T-helper 1 cell treated with Interleukin-12 subunit alpha and Interleukin-12 subunit beta and Interleukin-4 antibody, amounts not matched to agents 30 μg/mL and 1 μg/mL, for 36 hours (primary cell): Measurements from ENCODE around the gene SSBP3.

ENCODE experiments used
- H3K27ac Mint-ChIP-seq: one replicate; pipeline ENCODE4 v1.8.0; 2021; ENCODE audit warnings: mild to moderate bottlenecking, mixed read lengths
- H3K27me3 Mint-ChIP-seq: one replicate; pipeline ENCODE4 v1.8.0; 2021; ENCODE audit warnings: low read depth, mixed read lengths
- H3K36me3 Mint-ChIP-seq: one replicate; pipeline ENCODE4 v1.8.0; 2021; ENCODE audit warnings: low read depth, mixed read lengths
- H3K4me1 Mint-ChIP-seq: one replicate; pipeline ENCODE4 v1.8.0; 2021; ENCODE audit warnings: low read depth, mixed read lengths
- H3K4me3 Mint-ChIP-seq: one replicate; pipeline ENCODE4 v1.8.0; 2021; ENCODE audit warnings: mild to moderate bottlenecking, moderate library complexity, mixed read lengths
- H3K9me3 Mint-ChIP-seq: one replicate; pipeline ENCODE4 v1.8.0; 2021; ENCODE audit warnings: mixed read lengths

The SSBP3 gene

DNA sequence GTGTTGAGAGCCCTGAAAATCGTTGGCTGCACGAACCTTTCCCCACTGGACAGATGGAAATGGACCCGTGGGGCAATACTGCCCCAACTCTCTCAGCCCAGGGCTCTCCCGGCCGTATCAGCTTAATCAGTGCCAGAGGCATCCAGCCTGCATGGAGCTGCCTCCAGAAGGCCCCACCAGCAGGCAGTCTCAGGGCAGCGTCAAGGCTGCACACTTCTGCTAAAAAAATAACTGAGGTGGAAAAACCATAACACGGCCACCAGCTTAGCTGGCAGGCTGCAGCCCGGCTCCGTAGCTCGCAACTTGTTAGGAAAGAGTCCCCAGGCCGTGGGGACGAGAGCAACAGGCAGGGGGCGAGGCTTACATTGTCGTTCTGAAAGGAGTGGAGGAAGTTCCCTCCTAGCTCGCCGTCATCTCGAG lies 178.3 kb downstream of the SSBP3 start:
- Mint-ChIP-seq H3K9me3 (no peaks in the 10 kb centered on the region), H3K27me3 (no peaks in the 10 kb centered on the region), H3K4me3 (no peak overlapping the region), H3K36me3 (peaks cover 29% of the 10 kb centered on the region), H3K27ac (no peak overlapping the region), H3K4me1 (peaks cover 22% of the 10 kb centered on the region)

DNA sequence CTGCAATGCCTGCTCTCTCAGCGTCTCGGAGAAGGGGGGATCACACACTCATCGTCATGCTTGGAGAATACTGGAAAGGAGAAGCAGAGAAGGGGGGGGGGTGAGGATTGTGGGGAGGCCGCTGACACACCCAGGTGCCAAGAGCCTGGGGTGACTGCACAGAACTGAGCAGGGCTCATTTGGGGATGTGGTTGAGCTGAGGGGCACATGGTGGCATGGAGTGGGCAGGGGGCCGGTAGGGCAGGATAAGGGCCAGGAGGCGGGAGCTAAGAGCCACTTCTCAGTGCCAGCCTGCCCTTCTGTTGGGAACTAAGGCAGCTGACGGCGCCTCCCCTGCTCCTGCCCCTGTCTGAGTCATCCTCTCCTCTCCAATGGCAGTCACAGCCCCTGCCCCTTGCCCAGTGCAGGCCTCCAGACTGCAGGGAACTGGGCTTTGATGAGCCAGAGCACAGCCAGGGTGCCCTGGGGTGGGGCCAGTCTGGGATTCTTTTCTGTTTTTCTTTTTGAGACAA lies 179.0 kb downstream of the SSBP3 start:
- Mint-ChIP-seq H3K9me3 (no peaks in the 10 kb centered on the region), H3K4me3 (no peak overlapping the region), H3K27me3 (no peaks in the 10 kb centered on the region)

DNA sequence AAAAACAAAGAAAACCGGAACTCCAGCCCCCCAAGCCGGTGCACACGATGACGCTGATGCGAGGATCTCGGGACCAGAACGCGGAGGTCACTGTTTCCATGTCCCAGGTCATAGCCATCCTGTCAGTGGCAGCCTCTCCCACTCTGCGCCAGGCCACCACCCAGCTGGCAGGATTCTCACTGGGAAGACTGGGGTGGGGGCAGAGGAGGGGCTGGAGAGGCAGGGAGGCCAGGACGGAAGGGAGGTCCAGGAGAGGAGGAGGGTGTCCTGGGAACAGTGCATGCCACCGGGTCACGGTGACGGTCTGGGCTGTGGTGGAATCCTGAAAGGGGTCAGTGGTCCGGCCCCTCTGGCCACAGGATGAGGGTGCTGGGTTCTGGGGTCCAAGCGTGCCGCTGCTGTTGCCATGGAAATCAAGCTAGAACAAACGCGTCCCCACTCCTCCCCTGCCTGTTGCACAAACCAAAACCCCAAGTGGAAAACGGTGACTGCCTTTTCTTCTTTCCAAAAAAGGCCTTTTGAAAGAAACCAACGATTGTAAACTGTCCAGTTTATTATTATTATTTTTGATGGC lies 180.1 kb downstream of the SSBP3 start:
- peaks cover 25% of the 10 kb centered on the region for H3K36me3 Mint-ChIP-seq
- no peaks in the 10 kb centered on the region for H3K9me3 Mint-ChIP-seq
- no peaks in the 10 kb centered on the region for H3K27me3 Mint-ChIP-seq
- no peak overlapping the region for H3K27ac Mint-ChIP-seq
- peaks cover 19% of the 10 kb centered on the region for H3K4me1 Mint-ChIP-seq
- no peak overlapping the region for H3K4me3 Mint-ChIP-seq

More for the DNA sequence above, 179.0 kb downstream of the SSBP3 start:
- Mint-ChIP-seq H3K4me1 (peaks cover 23% of the 10 kb centered on the region), H3K36me3 (peaks cover 29% of the 10 kb centered on the region), H3K27ac (no peak overlapping the region)

DNA sequence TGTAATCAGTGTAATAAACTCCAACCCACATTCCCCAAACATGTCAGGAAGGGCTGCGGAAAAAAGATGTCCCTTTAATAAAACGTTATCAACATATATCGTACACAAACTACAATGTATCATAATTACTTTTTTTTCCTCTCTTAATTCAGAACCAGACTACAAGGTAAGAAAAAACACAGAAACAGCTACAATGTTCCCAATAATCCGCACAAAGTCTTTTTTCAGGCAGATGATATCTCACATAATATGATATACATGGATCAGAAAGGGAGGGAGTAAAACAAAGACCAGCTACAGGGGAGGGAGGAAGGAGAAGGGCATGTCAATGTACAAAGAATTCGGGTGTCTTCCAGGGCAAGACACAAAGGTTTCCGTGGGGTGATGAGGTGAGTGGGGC lies 180.8 kb downstream of the SSBP3 start:
- peak overlapping the region; percentile 31 for H3K27ac Mint-ChIP-seq
- peaks cover 21% of the 10 kb centered on the region for H3K36me3 Mint-ChIP-seq
- H3K27me3 Mint-ChIP-seq = no peaks in the 10 kb centered on the region
- H3K4me3 Mint-ChIP-seq = no peak overlapping the region
- H3K4me1 Mint-ChIP-seq = peaks cover 13% of the 10 kb centered on the region
- no peaks in the 10 kb centered on the region for H3K9me3 Mint-ChIP-seq

DNA sequence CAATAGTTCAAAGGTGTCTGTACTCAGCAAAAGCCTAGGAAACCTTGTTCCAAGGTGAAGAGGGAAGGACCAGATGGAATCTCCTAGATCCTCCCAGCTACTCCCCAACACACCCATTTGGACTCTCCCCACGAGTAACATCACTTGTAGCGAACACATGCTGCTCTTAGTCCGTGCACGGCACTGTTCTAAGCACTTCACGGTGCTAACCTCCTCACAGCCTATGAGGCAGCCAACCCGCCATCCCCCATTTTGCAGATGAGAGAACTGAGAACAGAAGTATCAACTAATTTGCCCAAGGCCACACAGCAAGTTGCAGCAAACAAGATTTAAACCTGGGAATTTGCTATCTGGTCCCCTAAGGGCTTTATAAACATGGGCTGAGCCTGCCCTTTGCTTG lies 182.0 kb downstream of the SSBP3 start:
- peak overlapping the region; percentile 31 for H3K27ac Mint-ChIP-seq
- no peaks in the 10 kb centered on the region for H3K9me3 Mint-ChIP-seq
- no peaks in the 10 kb centered on the region for H3K27me3 Mint-ChIP-seq
- peaks cover 10% of the 10 kb centered on the region for H3K4me1 Mint-ChIP-seq
- peaks cover 24% of the 10 kb centered on the region for H3K36me3 Mint-ChIP-seq
- H3K4me3 Mint-ChIP-seq = no peak overlapping the region

DNA sequence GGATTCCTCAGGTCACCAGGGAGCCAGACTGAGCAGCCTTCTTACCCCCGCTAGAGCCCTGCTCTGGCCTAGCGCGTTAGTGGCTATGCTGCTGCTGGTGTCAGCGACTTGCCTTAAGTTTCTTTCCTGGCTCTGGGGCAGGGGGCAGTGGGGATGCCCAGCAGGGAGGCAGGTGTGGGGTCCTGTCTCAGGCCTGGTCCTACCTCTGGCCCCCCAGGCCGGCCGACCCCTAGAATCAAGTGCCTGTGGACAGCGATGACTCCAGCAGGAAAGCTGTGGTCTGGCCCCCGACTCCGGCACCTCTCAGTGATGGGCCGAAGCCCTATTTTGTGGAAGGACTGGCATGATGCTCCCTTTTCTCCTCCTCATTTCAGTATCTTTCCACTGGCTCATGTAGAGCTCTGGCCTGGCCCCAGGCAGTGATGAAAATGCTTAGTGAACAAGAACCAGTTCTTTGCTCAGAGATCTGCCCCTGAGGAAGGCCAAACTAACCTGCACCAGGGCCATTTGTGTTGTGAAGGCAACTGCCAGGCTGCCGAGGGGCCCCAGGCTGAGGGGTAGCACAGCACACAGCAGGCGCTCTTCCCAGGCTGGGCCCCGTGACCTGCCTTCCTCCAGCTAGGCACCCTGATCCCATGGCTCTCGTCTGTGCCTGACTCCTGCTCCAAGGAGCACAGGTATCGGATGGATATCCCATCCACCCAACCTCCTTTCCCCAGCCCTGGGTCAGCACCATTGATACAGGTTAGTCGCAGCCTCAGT lies 182.6 kb downstream of the SSBP3 start:
- H3K9me3 Mint-ChIP-seq = no peaks in the 10 kb centered on the region
- no peak overlapping the region for H3K4me3 Mint-ChIP-seq
- H3K36me3 Mint-ChIP-seq = peaks cover 26% of the 10 kb centered on the region
- H3K4me1 Mint-ChIP-seq = peaks cover 9% of the 10 kb centered on the region
- H3K27ac Mint-ChIP-seq = peak overlapping the region; percentile 58
- no peaks in the 10 kb centered on the region for H3K27me3 Mint-ChIP-seq

DNA sequence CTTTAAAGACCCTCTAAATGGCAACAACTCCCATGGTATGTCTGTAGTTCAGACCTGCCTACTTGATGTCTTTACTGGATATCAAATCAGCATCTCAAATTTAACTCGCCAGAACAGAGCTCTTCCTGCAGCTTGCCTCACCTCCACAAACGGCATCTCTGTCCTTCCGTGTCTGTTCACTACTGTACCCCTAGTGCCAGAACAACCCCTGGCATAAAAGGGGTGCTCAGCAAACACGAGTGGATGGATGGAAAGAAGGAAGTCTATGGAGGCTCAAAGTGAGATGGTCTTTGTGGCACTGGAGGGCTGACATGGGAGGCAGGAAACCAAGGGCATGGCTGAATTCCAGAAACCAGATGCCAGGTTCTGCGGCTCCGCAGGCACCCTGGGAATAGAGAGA lies 183.5 kb downstream of the SSBP3 start:
- H3K27ac Mint-ChIP-seq = no peak overlapping the region
- peaks cover 8% of the 10 kb centered on the region for H3K4me1 Mint-ChIP-seq
- H3K36me3 Mint-ChIP-seq = peaks cover 26% of the 10 kb centered on the region
- H3K9me3 Mint-ChIP-seq = no peaks in the 10 kb centered on the region
- no peak overlapping the region for H3K4me3 Mint-ChIP-seq
- no peaks in the 10 kb centered on the region for H3K27me3 Mint-ChIP-seq

DNA sequence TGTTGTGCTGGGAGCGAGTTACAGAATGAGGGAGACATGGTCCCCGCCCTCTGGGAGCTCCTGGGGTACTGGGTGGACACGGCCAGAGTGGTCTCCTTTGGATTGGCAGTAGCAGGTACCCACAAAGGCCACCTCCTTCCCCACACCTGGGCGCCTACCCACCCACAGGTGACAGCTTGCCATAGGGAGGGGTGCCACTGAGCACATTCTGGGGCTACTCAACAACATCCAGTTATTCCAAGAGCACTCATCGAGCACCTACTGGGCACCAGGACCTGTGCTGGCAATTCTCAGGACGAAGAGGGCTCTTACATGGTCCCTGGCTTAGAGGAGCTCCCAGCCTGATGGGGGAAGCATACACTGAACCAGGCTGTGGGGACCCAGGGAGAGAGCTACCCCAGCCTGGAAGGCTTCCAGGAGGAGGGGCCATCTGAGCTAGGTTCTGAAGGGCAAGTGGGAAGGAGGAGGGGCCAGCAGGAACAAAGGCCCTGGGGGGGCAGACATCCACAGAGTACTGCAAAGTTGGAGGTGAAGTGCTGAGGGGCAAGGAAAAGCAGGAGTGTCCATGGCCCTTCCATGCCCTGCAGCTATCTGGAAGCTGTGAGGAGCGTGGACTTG lies 184.2 kb downstream of the SSBP3 start:
- H3K36me3 Mint-ChIP-seq = peaks cover 32% of the 10 kb centered on the region
- H3K27ac Mint-ChIP-seq = peak overlapping the region; percentile 59
- no peaks in the 10 kb centered on the region for H3K27me3 Mint-ChIP-seq
- peaks cover 8% of the 10 kb centered on the region for H3K4me1 Mint-ChIP-seq
- H3K9me3 Mint-ChIP-seq = no peaks in the 10 kb centered on the region
- H3K4me3 Mint-ChIP-seq = no peak overlapping the region

DNA sequence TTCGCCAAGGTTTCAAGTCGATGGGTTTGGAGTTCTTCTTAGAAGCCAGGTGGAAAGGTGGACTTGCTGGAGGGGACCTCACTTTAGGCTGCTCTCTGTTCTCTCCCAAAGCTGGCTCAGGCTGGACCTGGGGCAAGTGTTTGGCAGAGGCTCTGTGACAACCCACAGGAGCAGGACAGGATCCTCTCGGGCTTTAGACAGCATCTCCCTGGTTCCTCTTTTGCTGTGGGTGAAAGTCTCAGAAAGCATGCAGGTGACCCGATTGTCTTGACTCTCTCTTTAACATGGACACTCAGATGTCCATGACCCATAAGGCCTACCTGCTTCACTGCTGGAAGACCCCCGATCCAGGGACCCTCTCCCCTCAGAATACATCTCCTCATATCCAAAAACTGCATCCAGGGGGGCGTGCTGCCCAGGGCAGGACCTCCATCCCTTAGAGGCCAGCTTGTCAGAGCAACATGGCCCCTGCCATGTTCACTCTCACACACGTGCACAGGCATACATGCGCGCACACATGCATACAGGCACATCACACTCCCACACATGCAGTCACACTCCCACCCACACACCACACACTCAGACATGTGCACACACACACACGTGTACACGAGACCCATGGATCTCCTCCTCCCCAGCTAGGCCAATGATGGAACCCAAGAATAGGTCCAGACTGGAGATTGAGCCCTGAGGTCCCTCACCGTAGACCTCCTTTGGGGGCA lies 184.9 kb downstream of the SSBP3 start:
- H3K4me1 Mint-ChIP-seq = peaks cover 10% of the 10 kb centered on the region
- no peaks in the 10 kb centered on the region for H3K9me3 Mint-ChIP-seq
- H3K36me3 Mint-ChIP-seq = peaks cover 38% of the 10 kb centered on the region
- no peak overlapping the region for H3K4me3 Mint-ChIP-seq
- no peaks in the 10 kb centered on the region for H3K27me3 Mint-ChIP-seq
- peak overlapping the region; percentile 20 for H3K27ac Mint-ChIP-seq

DNA sequence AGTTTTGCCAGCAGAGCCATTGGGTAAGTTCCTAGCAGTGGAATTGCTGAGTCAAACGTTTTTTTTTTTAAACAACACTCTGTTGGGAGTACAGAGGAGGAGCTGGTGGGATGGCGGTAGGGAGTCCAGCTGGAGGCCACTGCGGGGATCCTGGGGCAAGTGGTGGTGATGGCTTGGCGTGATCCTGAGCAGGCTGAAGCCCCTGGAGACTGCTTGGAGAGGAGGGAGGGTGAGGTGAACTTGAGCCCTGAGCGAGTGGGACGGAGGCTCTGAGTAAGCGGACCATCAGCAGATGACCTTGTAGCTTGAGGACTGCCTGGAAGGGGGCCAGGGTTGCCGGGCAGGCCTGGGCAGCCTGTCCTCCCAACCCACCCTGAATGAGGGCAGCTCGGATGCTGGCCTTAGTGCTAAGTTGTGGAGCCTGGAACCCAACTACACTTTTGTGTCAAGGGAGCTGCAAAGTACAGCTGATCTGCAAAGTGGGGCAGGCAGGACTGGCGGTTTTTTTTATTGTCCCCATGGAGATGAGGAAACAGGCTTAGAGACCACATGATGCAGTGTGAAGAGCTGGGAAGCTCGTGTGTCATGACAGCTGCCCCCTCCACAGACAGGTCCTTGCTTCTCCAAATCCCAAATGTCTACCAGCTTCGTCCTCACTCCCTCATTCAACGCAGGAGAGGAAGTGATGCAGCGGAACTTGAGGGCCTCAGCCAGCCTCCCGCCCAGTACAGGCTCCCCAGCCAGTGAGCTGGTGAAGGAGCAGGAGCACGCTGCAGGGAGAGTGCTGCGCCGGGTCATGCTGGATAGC lies 186.0 kb downstream of the SSBP3 start:
- Mint-ChIP-seq H3K4me3 (no peak overlapping the region), H3K9me3 (no peaks in the 10 kb centered on the region), H3K36me3 (peaks cover 35% of the 10 kb centered on the region), H3K4me1 (peaks cover 10% of the 10 kb centered on the region), H3K27ac (peak overlapping the region; percentile 59), H3K27me3 (no peaks in the 10 kb centered on the region)

DNA sequence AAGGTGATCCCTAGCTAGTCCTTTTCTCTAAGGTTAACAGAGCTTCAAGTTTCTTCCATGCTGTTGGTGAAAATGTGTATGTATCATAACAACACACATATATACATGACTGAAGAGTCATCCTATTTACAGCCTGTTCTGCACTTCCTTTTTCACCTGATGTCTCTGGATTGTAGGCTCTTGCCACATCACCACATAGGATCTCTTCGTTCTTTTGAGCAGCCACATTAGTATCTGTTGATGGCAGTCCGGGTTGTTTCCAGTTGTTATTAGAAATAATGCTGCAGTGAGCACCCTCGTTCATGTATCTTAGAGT lies 186.5 kb downstream of the SSBP3 start:
- Mint-ChIP-seq H3K27ac (peak overlapping the region; percentile 59), H3K27me3 (no peaks in the 10 kb centered on the region), H3K9me3 (no peaks in the 10 kb centered on the region), H3K4me1 (peaks cover 10% of the 10 kb centered on the region), H3K36me3 (peaks cover 36% of the 10 kb centered on the region), H3K4me3 (no peak overlapping the region)

DNA sequence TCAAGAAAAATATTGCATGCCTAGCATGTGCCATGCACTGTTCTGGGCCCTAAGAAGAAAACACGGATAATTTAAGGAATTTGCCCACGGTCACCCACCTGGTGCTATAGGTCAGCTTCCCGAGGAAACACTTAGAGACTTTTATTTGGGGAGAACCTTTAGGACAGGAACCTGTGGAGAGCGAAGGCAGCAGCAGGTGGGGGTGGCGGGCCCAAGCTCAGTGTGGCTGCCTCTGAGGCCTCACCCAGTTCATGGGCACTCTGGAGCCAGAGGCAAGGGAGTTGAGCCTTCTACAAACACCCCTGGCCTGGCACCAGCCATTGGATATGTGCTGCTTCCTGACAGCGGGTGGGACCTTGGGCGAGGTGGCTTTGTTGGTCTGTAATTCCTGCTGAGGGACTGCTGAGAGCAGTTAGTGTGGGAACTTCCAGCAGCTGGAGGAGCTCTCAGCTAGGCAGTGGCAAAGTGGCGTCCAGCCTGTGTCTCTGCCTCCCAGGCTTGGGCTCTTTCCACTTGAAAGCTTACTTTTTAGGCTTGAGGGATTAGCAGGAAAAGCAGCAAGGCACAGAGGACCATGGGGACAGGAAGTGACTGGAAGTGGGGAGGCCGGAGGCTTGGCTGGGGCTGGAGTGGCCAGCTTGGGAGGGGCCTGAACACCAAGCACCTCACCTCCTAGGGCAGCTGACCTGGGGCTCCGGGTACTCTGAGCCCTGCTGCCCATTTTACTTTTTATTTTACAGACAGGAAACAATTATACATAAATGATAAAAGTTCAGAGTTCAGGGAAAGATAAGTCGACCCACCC lies 187.1 kb downstream of the SSBP3 start:
- Mint-ChIP-seq H3K4me3 (no peak overlapping the region), H3K36me3 (peaks cover 40% of the 10 kb centered on the region), H3K27ac (peak overlapping the region; percentile 24)

DNA sequence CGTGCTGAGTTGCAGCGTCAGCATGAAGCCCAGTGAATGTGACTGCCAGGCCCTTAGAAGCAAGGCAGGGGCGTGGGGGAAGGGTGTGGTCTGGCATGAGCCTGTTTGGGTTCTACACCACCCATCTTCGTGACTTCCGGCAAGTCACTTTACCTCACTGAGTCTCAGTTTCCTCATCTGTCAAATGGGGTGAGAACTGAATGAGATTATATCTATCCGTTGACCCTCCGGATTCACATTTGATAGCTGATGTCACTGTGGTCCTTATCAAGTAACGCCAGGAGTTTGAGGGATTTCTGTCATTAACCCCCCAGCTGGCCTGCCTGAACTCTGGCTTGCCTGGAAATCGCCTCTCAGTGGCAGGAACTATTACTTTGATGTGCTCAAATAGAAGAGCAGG lies 190.7 kb downstream of the SSBP3 start:
- Mint-ChIP-seq H3K9me3 (no peaks in the 10 kb centered on the region), H3K27ac (no peak overlapping the region), H3K4me1 (peaks cover 9% of the 10 kb centered on the region), H3K36me3 (peaks cover 65% of the 10 kb centered on the region), H3K4me3 (no peak overlapping the region), H3K27me3 (no peaks in the 10 kb centered on the region)

More for the DNA sequence above, 187.1 kb downstream of the SSBP3 start:
- Mint-ChIP-seq H3K4me1 (peaks cover 10% of the 10 kb centered on the region), H3K27me3 (no peaks in the 10 kb centered on the region), H3K9me3 (no peaks in the 10 kb centered on the region)
